Caco-2 (cell line): ENCODE results near the gene TMEM141. TPM values are rescaled to one million over a fixed set of nuclear protein-coding genes. Genes with fewer than 3 reads are reported as not detected.

Experiments
- BruUV-seq: library from RNA; stranded (reverse); fragments of 400-500 nt; replicated peaks from 2 replicates; lab custom pipeline; 2021; lab: Mats Ljungman, UMichigan
- CTCF ChIA-PET: fragments of 300-600 bp; sonication (Branson Sonifier 250); formaldehyde crosslinking; loops from one replicate; lab custom pipeline; 2022; ENCODE audit warnings: antibody characterized with exemption; lab: Charles Lee
- POLR2A ChIA-PET: fragments of 300-600 bp; sonication (Branson Sonifier 250); formaldehyde crosslinking; loops from one replicate; lab custom pipeline; 2022; ENCODE audit warnings: antibody characterized with exemption; lab: Charles Lee
- DNase-seq, 2 experiments: peaks; one replicate each; pipeline versions ENCODE4 v3.0.0 to v3.0.0-alpha.2; 2020 to 2022
- H3K27me3 ChIP-seq: replicated peaks from 2 replicates; pipeline ENCODE4 v1.6.0; 2011; ENCODE audit warnings: low read length; ENCODE audit not compliant: control insufficient read depth, insufficient read depth
- H3K36me3 ChIP-seq: 2 replicates; pipeline ENCODE4 v1.5.1; 2011; ENCODE audit warnings: low read length; ENCODE audit not compliant: control insufficient read depth, insufficient read depth
- H3K4me1 ChIP-seq: fragments of 250-450 bp; sonication (Bioruptor Pico); 2 replicates; pipeline ENCODE4 v1.5.1; 2020; ENCODE audit warnings: mild to moderate bottlenecking
- H3K4me3 ChIP-seq: 2 replicates; pipeline ENCODE4 v1.5.1; 2011; ENCODE audit warnings: low read depth, mild to moderate bottlenecking, control low read depth, low read length
- H3K9me3 ChIP-seq: fragments of 250-450 bp; sonication (Bioruptor Pico); 2 replicates; pipeline ENCODE4 v1.5.1; 2020; ENCODE audit warnings: mild to moderate bottlenecking, moderate library complexity
- H3K27ac Mint-ChIP-seq: one replicate; pipeline ENCODE4 v1.8.0; 2022; ENCODE audit warnings: mixed read lengths; ENCODE audit not compliant: unreplicated experiment
- H3K27me3 Mint-ChIP-seq: one replicate; pipeline ENCODE4 v1.8.0; 2022; ENCODE audit warnings: mixed read lengths; ENCODE audit not compliant: insufficient read depth, unreplicated experiment
- H3K36me3 Mint-ChIP-seq: one replicate; pipeline ENCODE4 v1.8.0; 2022; ENCODE audit warnings: mild to moderate bottlenecking, mixed read lengths; ENCODE audit not compliant: insufficient read depth, unreplicated experiment
- H3K4me1 Mint-ChIP-seq: one replicate; pipeline ENCODE4 v1.8.0; 2022; ENCODE audit warnings: low read depth, mixed read lengths; ENCODE audit not compliant: unreplicated experiment
- H3K4me3 Mint-ChIP-seq: one replicate; pipeline ENCODE4 v1.8.0; 2022; ENCODE audit warnings: mild to moderate bottlenecking, moderate library complexity, mixed read lengths; ENCODE audit not compliant: unreplicated experiment
- H3K9me3 Mint-ChIP-seq: one replicate; pipeline ENCODE4 v1.8.0; 2022; ENCODE audit warnings: mixed read lengths; ENCODE audit not compliant: unreplicated experiment
- CTCF ChIP-seq, 2 experiments: fragments of 200-600 bp in 1 of 2; IDR thresholded peaks; 1 replicate in 1 of 2; 2 replicates in 1 of 2; pipeline versions ENCODE4 v1.5.1 to v1.8.0; 2011 to 2022; ENCODE audit warnings: antibody characterized with exemption in 1 of 2, control low read depth in 1 of 2, inconsistent platforms in 1 of 2, low read depth in 1 of 2, low read length in 1 of 2, mild to moderate bottlenecking in 1 of 2, moderate library complexity in 1 of 2; ENCODE audit not compliant: insufficient read depth in 1 of 2, severe bottlenecking in 1 of 2, unreplicated experiment in 1 of 2
- intact Hi-C: fragments of 100-400 bp; cut with micrococcal nuclease; formaldehyde crosslinking; loops from one replicate; pipeline ENCODE4 v1.10.0; 2022; ENCODE audit not compliant: unreplicated experiment
- total RNA-seq: library from RNA; stranded (reverse); gene quantifications from 2 replicates; pipeline ENCODE4 v1.2.3, GENCODE V29; 2022

TMEM141 gene
- total RNA-seq, 1 experiment from 2014 or later, result 107 TPM

- peaks cover 7% of the 10 kb centered on the region for H3K36me3 ChIP-seq
- Mint-ChIP-seq H3K36me3 (peaks cover 62% of the 10 kb centered on the region), H3K27me3 (no peaks in the 10 kb centered on the region), H3K27ac (peak overlapping the region; percentile 58), H3K4me3 (peak overlapping the region; percentile 75), H3K4me1 (peaks cover 6% of the 10 kb centered on the region), H3K9me3 (no peaks in the 10 kb centered on the region)
- intact Hi-C loops, result loop anchor here (5.0 kb wide), 1 partner anchor 39 kb away; the partner anchor contains the start of gene PHPT1
- CTCF ChIA-PET, result interaction anchor here (0.7 to 1.4 kb wide), 3 partner anchors 34 to 81 kb away, joined by 3 to 5 read pairs (median 4); partner anchors contain the start of gene AJM1
- DNase-seq, result peak in 1 of 2 experiments; percentile 60
- H3K27me3 ChIP-seq, result no peaks in the 10 kb centered on the region
- peaks cover 18% of the 10 kb centered on the region; the same call in 1 of the 2 replicates for H3K4me1 ChIP-seq
- TF ChIP-seq CTCF (IDR thresholded peaks at IDR 0.05; ENCODE audit: insufficient read depth in 1 of 2, low read depth in 1 of 2, low read length in 1 of 2, severe bottlenecking in 1 of 2, unreplicated experiment in 1 of 2), result no peak
- no TSS peak for BruUV-seq
- POLR2A ChIA-PET, result interaction anchor here (0.5 to 1.3 kb wide), 3 partner anchors 262 to 1067 kb away, joined by 3 read pairs; partner anchors contain the start of genes MAN1B1 and SAPCD2
- H3K9me3 ChIP-seq, result no peaks in the 10 kb centered on the region
- H3K4me3 ChIP-seq, result peak overlapping the region; percentile 90
These were observed 17.1 kb downstream of the TMEM141 start for GRCh38 chr9:136808075-136808805.

- DNase-seq, result no peak
- peak overlapping the region; percentile 75 for H3K4me3 Mint-ChIP-seq
- TF ChIP-seq CTCF (IDR thresholded peaks at IDR 0.05; ENCODE audit: insufficient read depth in 1 of 2, low read depth in 1 of 2, low read length in 1 of 2, severe bottlenecking in 1 of 2, unreplicated experiment in 1 of 2), result no peak
- H3K27me3 ChIP-seq, result no peaks in the 10 kb centered on the region
- H3K36me3 ChIP-seq, result peaks cover 5% of the 10 kb centered on the region
- no peaks in the 10 kb centered on the region for H3K9me3 Mint-ChIP-seq
- H3K36me3 Mint-ChIP-seq, result peaks cover 67% of the 10 kb centered on the region
- intact Hi-C loops, result loop anchor here (5.0 kb wide), 1 partner anchor 39 kb away; the partner anchor contains the start of gene PHPT1
- H3K4me1 ChIP-seq, result peaks cover 18% of the 10 kb centered on the region; the same call in 1 of the 2 replicates
- no peaks in the 10 kb centered on the region for H3K9me3 ChIP-seq
- H3K27me3 Mint-ChIP-seq, result no peaks in the 10 kb centered on the region
- ChIA-PET POLR2A (interaction anchor here (0.5 kb wide), 1 partner anchor 1068 kb away, joined by 3 read pairs; no protein-coding TSS in a partner anchor), CTCF (no interaction called here)
- peaks cover 6% of the 10 kb centered on the region for H3K4me1 Mint-ChIP-seq
- BruUV-seq, result no TSS peak
- H3K27ac Mint-ChIP-seq, result peak overlapping the region; percentile 58
- peak overlapping the region; percentile 90 for H3K4me3 ChIP-seq
These were observed 17.6 kb downstream of the TMEM141 start for GRCh38 chr9:136808806-136809158.

GRCh38 chr9:136814725-136815421, 23.7 kb downstream of the TMEM141 start:
- H3K27me3 Mint-ChIP-seq, result no peaks in the 10 kb centered on the region
- H3K27ac Mint-ChIP-seq, result peak overlapping the region; percentile 52
- no TSS peak for BruUV-seq
- peaks cover 87% of the 10 kb centered on the region for H3K36me3 Mint-ChIP-seq
- Histone ChIP-seq H3K9me3 (no peaks in the 10 kb centered on the region), H3K4me3 (no peak overlapping the region), H3K4me1 (0 out of 2 replicates have a peak, but pooled peaks cover 3% of the 10 kb centered on the region), H3K36me3 (peaks cover 4% of the 10 kb centered on the region), H3K27me3 (no peaks in the 10 kb centered on the region)
- ChIA-PET POLR2A (no interaction called here), CTCF (interaction anchor here (0.5 to 1.2 kb wide), 3 partner anchors 28 to 652 kb away, joined by 3 to 4 read pairs (median 3); partner anchors contain the start of gene AJM1)
- DNase-seq, result no peak
- no peaks in the 10 kb centered on the region for H3K9me3 Mint-ChIP-seq
- TF ChIP-seq CTCF (IDR thresholded peaks at IDR 0.05; ENCODE audit: insufficient read depth in 1 of 2, low read depth in 1 of 2, low read length in 1 of 2, severe bottlenecking in 1 of 2, unreplicated experiment in 1 of 2), result no peak
- no peak overlapping the region for H3K4me3 Mint-ChIP-seq
- peaks cover 7% of the 10 kb centered on the region for H3K4me1 Mint-ChIP-seq
- intact Hi-C loops, result no loop called here
